Left lung (tissue), 10 donors: Measurements from ENCODE around the gene RAB3A. TPM values are rescaled to one million over a fixed set of nuclear protein-coding genes. Genes with fewer than 3 reads are reported as not detected.

Experiments used
- ATAC-seq: fragments of 200-7000 bp; cut with Tn5 transposase; one replicate; pipeline ENCODE4 v1.9.1; 2020; ENCODE audit warnings: moderate library complexity
- DNase-seq, 4 donors: peaks; one replicate each; pipeline ENCODE4 v3.0.0-alpha.2; 2013 to 2020
- H3K27ac ChIP-seq, 2 donors: fragments of 200-600 bp; sonication (generic) in 1 of 2; one replicate each; pipeline versions ENCODE4 v1.5.0 to v1.8.0; 2020 to 2021
- H3K27me3 ChIP-seq, 2 donors: fragments of 200-600 bp; sonication (generic) in 1 of 2; one replicate each; pipeline versions ENCODE4 v1.5.0 to v1.8.0; 2020 to 2021
- H3K36me3 ChIP-seq, 2 donors: fragments of 200-600 bp; sonication (generic) in 1 of 2; one replicate each; pipeline versions ENCODE4 v1.5.0 to v1.8.0; 2020 to 2021
- H3K4me1 ChIP-seq, 2 donors: fragments of 200-600 bp; one replicate each; pipeline ENCODE4 v1.8.0; 2021
- H3K4me3 ChIP-seq, 2 donors: fragments of 200-600 bp; sonication (generic) in 1 of 2; one replicate each; pipeline versions ENCODE4 v1.5.0 to v1.8.0; 2020 to 2021; ENCODE audit warnings: mild to moderate bottlenecking in 1 of 2
- H3K9me3 ChIP-seq, 2 donors: fragments of 200-600 bp; sonication (generic) in 1 of 2; one replicate each; pipeline versions ENCODE4 v1.5.0 to v1.8.0; 2020 to 2021
- CTCF ChIP-seq, 2 donors: fragments of 200-600 bp; sonication (generic) in 1 of 2; IDR thresholded peaks; one replicate each; pipeline versions ENCODE4 v1.5.0 to v1.8.0; 2021; ENCODE audit warnings: antibody characterized with exemption in 2 of 2
- intact Hi-C, 2 donors: fragments of 100-400 bp; cut with DNase I; formaldehyde crosslinking; loops; one replicate each; pipeline versions ENCODE4 v1.11.2 to v1.14.2; 2022
- polyA plus RNA-seq, 6 donors: library from polyadenylated mRNA; unstranded; fragments of 120-200 nt; gene quantifications; one replicate each; pipeline ENCODE4 v1.2.1, GENCODE V29; 2013; ENCODE audit not compliant: insufficient read length in 6 of 6
- total RNA-seq, 2 donors: library from RNA; stranded (reverse); fragmentation: NEBNext Ultra II Directional; extraction: Animal tissue kit (Norgen Biotek cat#: 25700); gene quantifications; one replicate each; pipeline ENCODE4 v1.2.1, GENCODE V29; 2021
- donor health status: DM: no; HTN: yes; CAD: no.
- donor health status: DM: no; HTN: no; CAD: no.

The RAB3A gene
- total and polyA plus RNA-seq, 8 donors, result 3.1 to 6.2 (median 4.3) TPM

DNA sequence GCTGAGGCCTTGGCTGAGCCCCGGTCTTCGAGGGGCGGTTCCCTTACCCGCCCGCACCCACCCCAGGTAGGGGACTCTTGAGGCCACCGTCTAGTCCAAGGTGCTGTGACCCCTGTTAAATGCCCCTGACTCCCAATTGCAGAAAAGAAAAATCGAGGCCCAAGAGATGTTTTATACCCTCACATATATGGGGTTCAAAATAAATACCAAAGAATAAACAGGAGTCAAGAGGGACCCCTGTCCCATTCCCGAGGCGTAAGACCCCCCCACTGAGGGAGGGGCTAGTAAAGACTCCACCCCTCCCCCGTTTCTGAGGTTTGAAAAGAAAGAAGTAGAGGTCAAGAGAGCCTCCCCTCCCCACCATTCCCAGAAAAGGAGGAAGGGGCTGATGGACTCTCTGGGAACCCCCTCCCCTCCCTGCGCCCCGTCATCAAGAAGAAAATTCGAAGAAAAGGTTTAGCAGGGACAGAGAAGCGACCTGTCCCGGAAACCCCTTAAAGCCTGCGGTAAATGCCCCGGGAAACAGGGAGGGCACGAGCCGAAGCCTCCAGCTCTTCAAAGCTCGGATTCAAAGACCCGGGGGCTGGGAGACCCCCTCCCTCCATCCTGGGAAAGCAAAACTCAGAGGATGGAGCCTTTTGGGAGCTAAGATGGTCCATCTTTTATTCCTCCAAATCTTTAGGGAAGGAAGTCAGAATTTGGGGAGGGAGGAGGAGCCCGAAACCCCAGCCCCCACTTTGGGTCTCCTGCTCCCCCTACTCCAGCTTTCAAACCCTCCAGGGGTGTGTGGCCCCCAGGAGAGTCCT lies 755 bp upstream of the RAB3A start:
- ATAC-seq, result peak; percentile 55
- TF ChIP-seq CTCF (IDR thresholded peaks at IDR 0.05), result no peak
- Histone ChIP-seq H3K9me3 (no peaks in the 10 kb centered on the region), H3K27ac (peak overlapping the region; percentile 90 to 98), H3K27me3 (peaks cover 0 to 27% of the 10 kb centered on the region in 2 donors), H3K36me3 (peaks cover 0 to 10% of the 10 kb centered on the region in 2 donors), H3K4me3 (peak overlapping the region; percentile 56 to 57), H3K4me1 (peaks cover 9 to 34% of the 10 kb centered on the region in 2 donors)
- intact Hi-C loops, result loop anchor here in 1 of 2 donors (10.0 kb wide), 1 partner anchor 50 kb away; a partner anchor contains a TSS
- peak in 2 of 4 donors; percentile 60 to 93 for DNase-seq

GRCh38 chr19:18203408-18203862 lies 407 bp downstream of the RAB3A start:
- no peak for TF ChIP-seq CTCF (IDR thresholded peaks at IDR 0.05)
- intact Hi-C loops, result loop anchor here in 1 of 2 donors (10.0 kb wide), 1 partner anchor 51 kb away; a partner anchor contains a TSS
- Histone ChIP-seq H3K36me3 (peaks cover 0 to 19% of the 10 kb centered on the region in 2 donors), H3K9me3 (no peaks in the 10 kb centered on the region), H3K27me3 (peaks cover 0 to 16% of the 10 kb centered on the region in 2 donors), H3K4me3 (peak overlapping the region; percentile 56 to 66), H3K4me1 (peaks cover 9 to 34% of the 10 kb centered on the region in 2 donors), H3K27ac (no peak overlapping the region)
- DNase-seq (peak in 2 of 4 donors; percentile 59 to 85), ATAC-seq (peak; percentile 1)

DNA sequence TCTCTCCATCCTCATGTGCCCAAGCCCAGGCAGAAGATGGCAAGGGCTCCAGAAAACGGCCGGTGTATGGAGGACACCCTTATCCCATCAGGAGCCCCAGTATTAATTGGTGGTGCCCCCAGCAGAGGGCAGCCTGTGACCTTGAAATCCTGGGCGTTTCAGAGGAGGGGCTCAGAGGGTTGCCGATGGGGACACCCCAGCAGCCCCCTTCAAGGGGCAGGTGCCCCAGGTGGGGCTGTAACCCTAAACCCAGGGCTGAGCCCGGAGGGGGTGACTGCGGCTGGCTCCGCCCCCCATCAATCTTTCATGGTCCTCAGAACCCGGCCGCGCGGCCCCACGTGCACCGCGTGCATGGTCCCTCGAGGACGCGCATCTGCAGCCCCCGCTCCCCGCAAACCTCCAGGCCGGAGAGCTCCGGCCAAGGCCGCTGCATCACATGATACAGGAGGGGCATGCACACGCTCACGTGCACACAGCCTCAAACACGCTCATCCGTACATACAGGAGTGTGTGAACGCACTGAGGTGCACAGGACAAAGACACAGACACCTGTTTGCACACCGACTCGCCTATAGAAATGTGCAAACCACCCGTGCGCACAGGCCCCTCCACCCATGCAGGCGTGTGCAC lies 949 bp downstream of the RAB3A start:
- no peak for TF ChIP-seq CTCF (IDR thresholded peaks at IDR 0.05)
- ATAC-seq (no peak), DNase-seq (peak in 2 of 4 donors; percentile 63 to 84)
- Histone ChIP-seq H3K4me1 (peaks cover 9 to 31% of the 10 kb centered on the region in 2 donors), H3K27me3 (peaks cover 0 to 10% of the 10 kb centered on the region in 2 donors), H3K36me3 (peaks cover 0 to 24% of the 10 kb centered on the region in 2 donors), H3K4me3 (peak overlapping the region; percentile 56 to 66), H3K9me3 (no peaks in the 10 kb centered on the region), H3K27ac (no peak overlapping the region)
- intact Hi-C loops, result loop anchor here in 1 of 2 donors (10.0 kb wide), 1 partner anchor 52 kb away; a partner anchor contains a TSS

DNA sequence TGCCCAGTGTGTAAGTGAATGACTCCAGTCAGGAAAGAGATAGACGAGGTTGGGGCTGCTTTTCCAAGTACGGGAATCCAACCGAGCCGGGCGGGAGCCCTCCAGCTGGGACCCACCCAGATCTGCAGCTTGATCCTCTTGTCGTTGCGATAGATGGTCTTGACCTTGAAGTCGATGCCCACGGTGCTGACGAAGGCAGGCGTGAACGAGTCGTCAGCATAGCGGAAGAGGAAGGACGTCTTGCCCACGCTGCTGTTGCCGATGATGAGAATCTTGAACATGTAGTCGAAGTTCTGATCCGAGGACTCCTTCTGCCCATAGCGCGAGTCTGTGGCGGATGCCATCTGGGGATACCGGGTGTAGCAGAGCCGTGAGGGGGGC lies 1.5 kb downstream of the RAB3A start:
- H3K36me3 ChIP-seq, result peaks cover 0 to 26% of the 10 kb centered on the region in 2 donors
- peaks cover 0 to 9% of the 10 kb centered on the region in 2 donors for H3K27me3 ChIP-seq
- DNase-seq (no peak), ATAC-seq (no peak)
- intact Hi-C loops, result loop anchor here in 1 of 2 donors (10.0 kb wide), 1 partner anchor 52 kb away; a partner anchor contains a TSS
- TF ChIP-seq CTCF (IDR thresholded peaks at IDR 0.05), result no peak
- H3K27ac ChIP-seq, result no peak overlapping the region
- no peak overlapping the region for H3K4me3 ChIP-seq
- H3K4me1 ChIP-seq, result peaks cover 9 to 29% of the 10 kb centered on the region in 2 donors
- H3K9me3 ChIP-seq, result no peaks in the 10 kb centered on the region

DNA sequence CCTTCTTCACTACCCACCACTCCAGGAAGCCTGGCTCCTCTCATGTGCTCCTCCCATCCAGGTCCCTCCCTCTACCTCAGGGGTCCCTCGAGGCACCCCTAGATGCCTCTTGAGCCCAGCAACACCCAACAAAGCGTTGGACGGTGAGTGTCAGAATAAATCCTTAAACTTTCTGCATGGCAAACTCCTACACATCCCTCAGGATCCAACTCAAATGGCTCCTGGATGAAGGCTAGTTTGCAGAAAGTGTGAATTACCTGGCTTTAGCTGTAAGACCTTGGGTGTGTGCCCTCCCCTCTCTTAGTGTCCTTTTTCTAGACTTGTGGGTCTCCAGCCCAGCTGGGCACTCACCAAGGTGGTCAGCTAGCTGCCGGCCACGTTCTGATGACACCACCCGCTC lies 5.5 kb downstream of the RAB3A start:
- Histone ChIP-seq H3K27me3 (peaks cover 0 to 8% of the 10 kb centered on the region in 2 donors), H3K4me1 (peaks cover 20 to 24% of the 10 kb centered on the region in 2 donors), H3K9me3 (no peaks in the 10 kb centered on the region), H3K36me3 (peaks cover 0 to 45% of the 10 kb centered on the region in 2 donors), H3K4me3 (no peak overlapping the region), H3K27ac (no peak overlapping the region)
- DNase-seq (no peak), ATAC-seq (no peak)
- intact Hi-C loops, result no loop called here
- no peak for TF ChIP-seq CTCF (IDR thresholded peaks at IDR 0.05)
